GM13976 (cell line): ENCODE measurements around the gene SIAH2.

ENCODE experiments used
- DNase-seq: peaks from one replicate; pipeline ENCODE4 v3.0.0; 2012; ENCODE audit warnings: low spot score
- in situ Hi-C: fragments of 300-500 bp; cut with MboI; formaldehyde crosslinking; loops from one replicate; pipeline ENCODE4 v1.12.0; 2022; ENCODE audit warnings: low sequenced_read_pairs, mixed read lengths, inconsistent platforms; ENCODE audit not compliant: unreplicated experiment
- TF ChIP-seq, protein P1 (sequence below): IDR thresholded peaks from 2 replicates; pipeline ENCODE4 v1.5.1; 2012; ENCODE audit warnings: borderline replicate concordance, mild to moderate bottlenecking; ENCODE audit not compliant: insufficient read depth; ENCODE audit errors: extremely low read depth, missing control alignments, control extremely low read depth

The SIAH2 gene

GRCh38 chr3:150778793-150779401 lies 15.9 kb upstream of the SIAH2 start:
- in situ Hi-C loops, result no loop called here
- DNase-seq, result no peak
- TF ChIP-seq, protein P1, sequence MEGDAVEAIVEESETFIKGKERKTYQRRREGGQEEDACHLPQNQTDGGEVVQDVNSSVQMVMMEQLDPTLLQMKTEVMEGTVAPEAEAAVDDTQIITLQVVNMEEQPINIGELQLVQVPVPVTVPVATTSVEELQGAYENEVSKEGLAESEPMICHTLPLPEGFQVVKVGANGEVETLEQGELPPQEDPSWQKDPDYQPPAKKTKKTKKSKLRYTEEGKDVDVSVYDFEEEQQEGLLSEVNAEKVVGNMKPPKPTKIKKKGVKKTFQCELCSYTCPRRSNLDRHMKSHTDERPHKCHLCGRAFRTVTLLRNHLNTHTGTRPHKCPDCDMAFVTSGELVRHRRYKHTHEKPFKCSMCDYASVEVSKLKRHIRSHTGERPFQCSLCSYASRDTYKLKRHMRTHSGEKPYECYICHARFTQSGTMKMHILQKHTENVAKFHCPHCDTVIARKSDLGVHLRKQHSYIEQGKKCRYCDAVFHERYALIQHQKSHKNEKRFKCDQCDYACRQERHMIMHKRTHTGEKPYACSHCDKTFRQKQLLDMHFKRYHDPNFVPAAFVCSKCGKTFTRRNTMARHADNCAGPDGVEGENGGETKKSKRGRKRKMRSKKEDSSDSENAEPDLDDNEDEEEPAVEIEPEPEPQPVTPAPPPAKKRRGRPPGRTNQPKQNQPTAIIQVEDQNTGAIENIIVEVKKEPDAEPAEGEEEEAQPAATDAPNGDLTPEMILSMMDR, result no peak

DNA sequence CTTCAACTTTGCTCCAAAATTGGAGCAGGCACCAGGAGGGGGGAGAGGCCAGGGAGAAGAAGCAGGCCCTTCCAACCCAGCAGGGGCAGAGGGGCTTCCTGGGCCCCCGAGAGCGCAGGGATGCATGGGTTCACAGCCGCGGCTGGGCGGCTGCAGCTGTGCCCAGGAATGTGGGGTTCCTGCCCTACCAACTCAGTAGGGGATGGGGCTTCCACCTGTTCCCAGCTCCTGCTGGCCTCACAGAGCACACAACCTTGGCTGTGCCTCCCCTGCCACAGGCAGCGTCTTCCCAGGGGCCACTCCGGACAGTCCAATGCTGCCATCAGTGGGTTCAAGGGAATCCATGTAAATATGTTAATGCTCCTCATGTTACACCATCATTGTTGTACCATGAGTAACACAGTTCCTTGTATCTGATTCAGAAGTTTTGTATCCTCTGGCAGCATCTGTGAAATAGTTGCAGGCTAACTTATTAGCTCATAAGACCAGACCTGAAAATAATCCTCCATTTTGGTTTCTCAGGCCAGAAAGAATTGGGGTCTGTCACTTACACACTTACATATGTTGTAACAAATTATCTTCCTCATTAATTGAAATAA lies 12.1 kb upstream of the SIAH2 start:
- in situ Hi-C loops, result no loop called here
- DNase-seq, result no peak
- TF ChIP-seq, protein P1, result no peak

- in situ Hi-C loops, result no loop called here
- no peak for DNase-seq
- TF ChIP-seq, protein P1, result no peak
Observed at GRCh38 chr3:150773616-150774192, 10.7 kb upstream of the SIAH2 start.

GRCh38 chr3:150771600-150771999 lies 8.6 kb upstream of the SIAH2 start:
- DNase-seq, result no peak
- in situ Hi-C loops, result no loop called here
- TF ChIP-seq, protein P1, result no peak

GRCh38 chr3:150770681-150771080 lies 7.7 kb upstream of the SIAH2 start:
- DNase-seq, result no peak
- TF ChIP-seq, protein P1, result no peak
- in situ Hi-C loops, result no loop called here

- TF ChIP-seq, protein P1, result no peak
- in situ Hi-C loops, result no loop called here
- no peak for DNase-seq
Observed at GRCh38 chr3:150766742-150767141, 3.8 kb upstream of the SIAH2 start.
